Activated T-cell treated with anti-CD3 and anti-CD28 coated beads for 24 hours (primary cell): ENCODE data around the gene SV2C.

Source experiments
- DNase-seq: peaks from one replicate; pipeline ENCODE4 v3.0.0-alpha.2; 2020; ENCODE audit warnings: low read depth

SV2C gene

DNA sequence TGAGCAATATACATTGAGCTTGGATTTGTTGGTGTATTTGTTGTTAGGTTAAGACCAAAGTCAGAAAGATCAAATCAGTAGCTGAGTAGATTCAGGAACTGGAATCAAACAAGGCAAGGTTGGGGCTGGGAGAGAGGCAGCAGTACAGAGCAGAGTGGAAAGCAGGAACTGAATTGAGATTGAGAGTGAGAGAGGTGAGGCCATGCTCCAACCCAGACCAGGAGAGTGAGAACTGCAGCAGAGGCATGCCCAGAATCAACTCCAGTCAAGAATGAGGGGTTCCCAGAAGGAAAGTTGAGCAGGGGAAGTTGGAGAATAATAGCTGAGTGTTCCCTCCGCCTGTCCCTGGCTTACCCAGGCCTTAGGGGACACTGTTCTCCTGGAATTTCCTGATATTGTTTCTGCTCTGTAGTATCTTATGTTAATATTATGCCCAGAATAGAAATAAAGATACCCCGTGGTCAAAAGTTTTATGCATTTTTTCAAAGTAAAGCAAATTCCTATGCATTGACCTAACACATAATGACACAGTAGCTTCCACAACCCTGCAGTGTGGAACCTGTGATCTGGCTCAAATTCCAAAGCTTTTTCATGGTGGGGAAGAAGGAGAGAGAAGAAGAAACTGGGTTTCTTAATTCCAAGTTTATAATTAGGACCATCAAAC, 82.7 kb downstream of the SV2C start:
- DNase-seq, result no peak

DNA sequence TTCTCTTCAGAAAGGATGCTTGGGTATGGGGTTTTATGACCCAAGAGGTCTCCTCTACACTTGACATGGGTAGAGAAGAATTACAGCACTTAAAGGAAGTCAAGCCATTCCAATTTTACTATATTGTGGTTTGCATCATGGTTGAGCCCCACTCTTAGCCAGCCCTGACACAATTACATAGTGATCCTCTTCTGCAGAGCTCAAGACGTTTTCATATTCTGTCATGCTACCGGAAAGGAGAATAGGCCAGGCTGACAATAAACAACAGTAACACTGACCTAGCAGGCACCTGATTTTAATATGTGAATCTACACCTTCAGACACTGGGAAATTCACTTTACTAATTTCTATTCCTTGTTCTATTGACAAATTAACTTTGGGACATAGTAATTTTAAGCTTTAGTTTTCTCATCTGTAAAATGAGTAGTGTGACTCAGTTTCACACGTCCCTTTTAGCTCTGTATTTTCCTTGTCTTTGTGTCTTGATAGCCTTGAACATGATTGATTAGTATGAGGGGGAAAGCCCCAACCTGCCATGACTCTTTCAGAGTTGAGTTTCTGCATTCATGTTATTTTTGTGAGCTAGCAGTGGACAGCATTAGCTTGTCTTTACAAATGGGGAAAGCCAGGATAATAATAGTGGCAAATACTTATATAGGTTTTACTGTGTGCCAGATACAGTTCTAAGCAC, 83.8 kb downstream of the SV2C start:
- DNase-seq, result no peak

DNA sequence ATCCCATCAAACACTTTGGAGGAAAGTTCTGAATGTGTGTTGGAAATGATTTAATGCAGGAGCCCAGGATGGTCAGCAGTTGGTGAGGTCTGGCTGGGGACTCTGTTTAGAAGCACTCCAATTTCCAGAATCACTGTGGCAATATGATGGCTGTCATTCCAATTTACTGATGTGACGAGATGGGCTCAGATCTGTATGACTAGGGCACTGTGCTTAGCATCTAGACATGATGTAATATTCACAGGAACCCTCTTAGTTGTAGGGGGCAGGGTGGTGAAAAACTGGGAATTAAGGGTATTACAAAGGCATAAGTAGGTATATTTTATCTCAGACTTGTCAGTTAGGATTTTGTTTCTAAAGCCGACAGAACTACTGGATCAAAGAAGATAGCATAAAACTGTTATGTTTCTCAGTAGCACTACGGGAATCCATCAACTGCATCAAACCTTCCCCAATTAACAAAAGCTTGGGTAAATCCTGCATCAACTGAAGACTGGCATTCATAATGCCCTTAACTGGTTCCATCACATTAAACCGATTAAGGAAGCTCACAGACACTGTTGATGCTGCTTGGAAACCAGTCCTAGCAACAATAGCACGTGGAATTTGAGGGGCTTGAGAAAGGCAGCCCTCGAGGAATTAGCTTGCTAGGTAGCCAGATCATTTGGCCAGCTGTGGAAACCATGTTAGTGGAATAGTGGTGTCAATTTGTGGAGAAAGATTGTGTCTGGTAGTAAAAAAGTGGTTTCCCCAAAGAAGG, 86.1 kb downstream of the SV2C start:
- no peak for DNase-seq

DNA sequence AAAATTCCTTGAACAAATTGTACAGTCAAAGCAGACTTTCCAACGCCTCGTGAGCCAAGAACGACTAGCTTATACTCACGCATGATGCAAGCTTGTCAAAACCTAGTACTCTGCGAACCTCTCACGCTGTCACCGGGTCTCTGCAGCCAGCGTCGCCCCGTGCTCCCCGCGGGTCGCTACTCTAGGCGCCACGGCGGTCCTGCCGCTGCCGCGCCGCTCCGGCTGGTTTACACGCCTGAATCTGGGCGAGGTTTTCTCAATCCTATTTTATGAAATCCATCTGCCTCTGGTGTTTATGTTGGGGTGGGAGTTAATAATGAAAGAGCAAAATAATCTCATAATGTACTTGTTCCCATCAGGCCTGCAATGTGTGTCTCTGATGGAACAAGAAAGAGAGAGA, 90.9 kb downstream of the SV2C start:
- no peak for DNase-seq

DNA sequence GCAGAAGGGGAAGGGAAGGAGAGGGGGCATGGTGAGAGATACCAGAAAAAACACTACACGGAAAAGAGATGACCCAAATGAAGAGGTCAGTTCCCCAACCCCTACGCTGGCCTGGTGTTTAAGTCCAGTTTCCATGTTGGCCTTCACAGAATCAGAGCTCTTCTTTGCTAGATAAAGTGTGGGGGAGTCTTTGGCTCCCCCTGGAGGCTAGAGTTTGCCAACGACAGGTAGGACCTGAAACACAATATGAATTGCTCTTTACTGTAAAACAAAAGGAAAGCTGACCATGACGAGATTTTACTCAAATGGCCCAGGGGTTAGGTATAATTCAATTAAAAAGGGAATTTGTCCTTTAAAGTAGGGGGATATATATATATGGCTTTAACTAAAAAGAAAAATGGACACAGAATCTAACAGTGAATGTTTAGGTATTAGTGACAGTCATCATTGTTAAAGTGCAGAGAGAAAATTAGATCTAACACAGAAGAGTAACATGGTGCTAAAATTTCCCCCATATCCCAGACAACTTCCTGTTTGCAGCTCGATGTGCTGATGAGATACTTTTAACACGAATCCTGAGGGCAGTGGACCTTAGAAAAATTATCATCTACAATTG, 92.0 kb downstream of the SV2C start:
- DNase-seq, result peak; percentile 42

DNA sequence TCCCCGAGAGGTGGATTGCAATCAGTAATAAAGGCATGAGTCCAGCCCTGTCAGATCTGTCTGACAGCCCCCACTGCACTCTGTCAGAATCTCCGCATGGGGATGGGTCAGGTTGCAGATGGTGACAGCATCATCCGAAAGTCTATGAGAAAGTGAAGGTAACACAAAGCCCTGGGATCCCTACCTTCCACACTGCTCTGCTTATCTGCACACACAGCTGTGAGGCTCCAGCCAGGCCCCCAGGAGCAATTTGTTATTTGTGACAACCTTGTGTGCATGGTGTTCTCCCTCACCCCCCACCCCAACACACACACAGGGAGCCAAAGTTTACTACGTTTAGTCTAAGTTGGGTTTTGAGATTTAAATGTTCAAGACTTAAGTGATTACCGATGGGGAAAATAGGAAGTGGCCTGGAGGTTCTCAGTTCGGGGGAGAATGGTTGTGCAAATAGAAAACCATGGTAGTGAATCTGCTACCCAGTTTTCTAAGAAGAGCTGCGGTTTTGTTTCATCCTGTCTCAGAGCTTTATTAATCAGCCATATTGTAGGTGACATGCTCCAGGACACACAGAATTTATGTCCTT, 92.7 kb downstream of the SV2C start:
- DNase-seq, result no peak

DNA sequence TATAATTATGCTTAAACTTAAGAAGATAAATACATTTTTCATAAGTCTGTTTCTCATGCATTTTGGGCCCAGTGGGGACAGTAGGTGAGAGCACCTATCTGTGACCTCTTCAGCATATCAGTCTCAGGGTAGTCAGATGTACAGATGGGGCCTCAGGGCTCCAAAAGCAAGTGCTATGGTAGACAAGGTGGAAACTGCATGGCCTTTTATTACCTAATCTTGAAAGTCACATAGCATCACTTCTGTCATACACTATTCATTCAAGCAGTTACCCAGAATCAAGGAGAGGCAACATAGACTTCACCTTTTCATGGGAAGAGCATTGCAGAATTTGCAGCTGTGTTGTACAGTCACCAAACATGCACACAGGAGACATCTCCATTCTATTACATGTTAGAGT, 94.8 kb downstream of the SV2C start:
- no peak for DNase-seq

DNA sequence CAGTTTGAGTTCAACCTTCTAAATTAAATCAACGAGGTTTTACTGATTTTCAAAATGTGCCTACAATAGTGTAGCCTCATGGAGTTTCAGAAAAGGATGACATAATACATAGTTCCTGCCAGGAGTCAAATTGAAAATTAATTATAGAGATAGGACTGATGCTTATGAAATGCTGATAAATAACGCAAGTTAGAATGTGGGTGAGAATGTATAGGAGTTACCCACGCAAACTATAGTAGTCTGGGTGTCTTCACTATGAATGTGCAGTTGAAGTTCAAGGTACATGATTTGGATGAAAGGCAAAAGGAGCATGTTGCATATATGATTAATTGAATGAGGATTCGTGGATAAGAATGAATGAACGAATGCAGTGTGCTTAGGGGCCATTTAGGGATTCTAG, 95.7 kb downstream of the SV2C start:
- DNase-seq, result no peak

DNA sequence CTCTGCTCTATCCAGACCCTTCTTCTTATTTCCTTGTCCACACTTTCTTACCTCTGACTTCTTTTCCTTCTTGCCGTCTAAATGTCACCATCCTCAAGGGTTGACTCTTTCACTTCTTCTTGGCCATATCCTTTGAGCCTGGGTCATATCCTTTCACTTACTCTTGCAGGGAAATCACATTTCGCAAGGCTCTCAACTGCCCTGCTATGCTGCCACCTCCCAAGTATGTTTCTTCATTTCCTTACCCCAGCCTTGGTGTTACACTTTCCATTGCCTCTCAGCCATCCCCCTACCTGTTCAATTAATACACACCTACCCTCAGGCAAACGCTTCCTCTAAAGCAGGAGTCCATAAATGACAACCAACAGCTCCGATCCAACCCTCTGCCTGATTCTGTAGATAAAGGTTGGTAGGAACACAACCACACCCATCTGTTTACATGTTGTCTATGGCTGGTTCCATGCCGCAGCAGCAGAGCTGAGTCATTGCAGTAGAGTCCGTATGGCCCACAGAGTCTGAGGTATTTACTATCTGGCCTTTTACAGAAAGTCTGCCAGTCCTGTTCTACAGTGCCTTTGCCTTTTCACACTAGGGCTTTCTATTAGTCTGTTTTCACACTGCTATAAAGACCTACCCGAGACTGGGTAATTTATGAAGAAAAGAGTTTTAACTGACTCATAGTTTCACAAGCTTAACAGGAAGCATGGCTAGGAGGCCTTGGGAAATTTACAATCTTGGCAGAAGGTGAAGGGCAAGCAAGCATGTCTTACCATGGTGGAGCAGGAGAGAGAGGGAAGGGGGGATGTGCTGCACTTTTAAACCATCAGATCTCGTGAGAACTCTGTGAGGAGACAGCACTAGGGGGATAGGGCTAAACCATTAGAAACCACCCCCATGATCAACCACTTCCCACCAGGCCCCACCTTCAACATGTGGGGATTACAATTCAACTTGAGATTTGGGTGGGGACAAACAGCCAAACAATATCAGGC, 97.9 kb downstream of the SV2C start:
- DNase-seq, result no peak

DNA sequence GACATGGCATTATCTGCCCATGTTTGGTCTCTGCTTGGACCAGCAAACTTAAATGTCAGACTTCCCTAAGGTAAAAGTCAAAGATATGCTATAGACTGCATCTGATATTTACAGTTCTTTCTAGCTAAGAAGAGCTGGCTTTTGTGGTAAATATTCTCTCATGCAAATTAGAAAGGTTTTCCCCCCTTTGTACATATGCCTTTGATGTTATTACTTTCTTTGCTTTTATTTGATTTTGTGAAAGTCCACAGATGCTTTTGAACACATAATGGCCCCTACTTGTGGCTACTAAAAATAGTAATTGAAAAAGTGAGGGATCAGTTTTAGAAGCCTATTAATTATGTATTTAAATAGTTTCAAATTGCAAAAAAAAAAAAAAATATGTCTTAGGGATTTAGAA, 104.2 kb downstream of the SV2C start:
- DNase-seq, result no peak

DNA sequence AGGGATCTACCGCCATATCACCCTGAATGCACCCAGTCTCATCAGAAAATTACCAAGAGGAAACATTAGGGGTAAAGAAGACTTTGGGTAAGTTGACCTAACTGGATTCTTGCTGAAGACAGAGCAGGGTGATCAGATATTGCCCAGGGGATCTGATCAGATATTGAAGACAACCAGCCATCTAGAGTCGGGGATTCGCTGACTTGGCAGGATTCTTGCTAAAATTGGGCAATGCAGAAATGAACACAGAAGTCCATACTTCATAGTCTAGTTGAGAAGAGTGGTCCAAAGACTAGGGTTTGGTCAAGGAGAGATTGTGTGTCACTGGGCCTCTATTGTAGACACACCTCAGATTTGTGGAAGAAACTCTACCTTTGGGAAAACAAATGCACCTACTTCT, 107.2 kb downstream of the SV2C start:
- no peak for DNase-seq

DNA sequence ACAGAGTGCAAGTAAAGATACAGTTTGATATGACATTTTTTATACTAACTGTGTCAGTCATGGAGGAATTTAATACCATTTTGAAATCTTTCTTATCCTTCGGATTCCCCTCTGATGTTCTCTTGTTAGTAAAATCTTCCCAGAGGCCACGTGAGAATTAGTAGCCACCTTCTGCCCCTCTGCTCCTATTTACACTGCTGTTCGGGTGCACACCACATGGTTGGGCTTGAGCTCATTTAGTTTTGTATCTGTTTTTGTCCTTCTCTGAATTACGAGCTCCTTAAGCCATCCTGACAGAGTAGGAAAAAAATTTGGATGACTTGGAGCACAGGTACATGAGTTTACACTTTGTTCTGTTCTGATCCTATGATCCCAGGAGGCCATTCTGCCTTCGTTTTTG, 109.7 kb downstream of the SV2C start:
- no peak for DNase-seq

DNA sequence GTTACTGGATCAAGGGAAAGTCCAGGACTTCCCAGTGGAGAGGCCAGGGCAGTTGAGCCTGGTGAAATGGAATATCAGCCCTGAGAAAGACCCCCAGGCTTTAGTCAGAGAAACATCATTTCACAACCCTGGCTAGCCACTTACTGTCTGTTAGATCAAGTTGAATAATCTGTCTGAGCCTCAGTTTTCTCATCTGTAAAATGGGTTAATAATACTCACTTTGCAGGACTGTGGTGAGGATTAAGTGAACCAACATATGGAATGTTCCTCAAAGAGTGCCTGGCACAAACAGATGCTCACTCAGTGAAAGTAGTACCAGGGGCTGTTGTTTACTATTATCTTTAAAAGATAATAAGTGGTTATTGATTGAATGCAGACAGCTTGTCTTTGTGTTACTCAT, 110.5 kb downstream of the SV2C start:
- no peak for DNase-seq

DNA sequence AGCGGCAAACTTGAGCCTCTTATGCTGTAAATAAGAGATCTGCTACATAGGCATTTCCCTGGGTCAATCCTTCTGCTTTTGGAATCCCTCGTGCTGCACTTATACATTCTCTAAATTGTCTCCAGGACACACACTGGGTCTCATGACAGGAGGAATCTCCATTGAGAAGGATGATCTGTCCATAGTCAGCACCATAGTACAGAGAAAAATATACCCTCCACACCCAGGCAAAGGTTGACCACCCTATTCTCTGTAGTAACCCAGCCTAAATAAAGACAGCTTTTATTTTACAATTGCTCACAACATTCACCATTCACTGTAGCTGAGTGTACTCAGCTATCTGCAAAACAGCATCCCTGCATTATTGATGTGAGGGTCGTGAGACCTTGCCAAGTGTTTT, 111.2 kb downstream of the SV2C start:
- DNase-seq, result no peak

DNA sequence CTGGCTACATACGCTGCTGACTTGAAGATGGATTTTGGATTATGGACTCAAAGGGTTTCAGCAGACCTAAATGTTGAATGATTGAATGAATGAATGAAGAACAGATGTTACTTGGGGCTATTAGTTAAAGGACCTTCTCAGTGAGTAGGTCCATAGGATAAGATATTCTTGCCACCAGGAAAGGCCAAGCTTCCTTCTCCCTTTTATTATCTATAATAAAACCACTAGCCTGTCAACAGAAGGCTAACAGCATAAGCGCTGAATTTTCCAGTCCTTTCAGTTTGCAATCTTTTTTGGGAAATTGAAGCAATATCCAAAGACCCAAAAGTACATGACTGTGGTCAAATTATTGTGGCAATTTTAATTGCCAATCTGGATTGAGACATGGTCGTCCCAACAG, 113.3 kb downstream of the SV2C start:
- no peak for DNase-seq

DNA sequence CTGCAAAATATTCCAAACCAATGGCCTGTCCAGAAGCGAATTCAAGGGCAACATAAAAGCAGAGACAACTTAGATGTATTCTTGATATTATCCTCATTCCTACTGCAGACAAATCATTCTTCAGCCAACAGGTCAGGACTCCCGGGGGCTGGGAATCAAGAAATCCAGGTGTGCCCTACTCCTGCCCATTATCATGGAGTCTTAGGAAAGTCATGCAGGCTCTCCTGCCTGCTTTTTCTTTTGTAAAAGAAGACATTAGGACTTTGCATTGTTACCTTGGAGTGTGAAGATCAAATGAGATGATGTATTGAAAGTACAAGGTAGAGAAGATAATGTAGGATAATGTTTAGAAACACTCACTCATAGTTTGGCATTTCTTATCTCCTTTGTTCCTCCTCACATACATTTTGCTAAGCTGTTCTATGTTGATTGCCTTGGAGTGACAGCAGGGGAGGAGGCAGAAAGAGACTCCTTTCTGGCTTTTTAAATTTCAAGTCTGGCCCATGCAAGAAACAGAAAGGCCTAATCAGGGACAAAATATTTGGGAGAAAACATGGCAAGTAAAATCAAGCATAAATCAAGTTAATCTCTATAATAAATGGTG, 113.8 kb downstream of the SV2C start:
- DNase-seq, result no peak

DNA sequence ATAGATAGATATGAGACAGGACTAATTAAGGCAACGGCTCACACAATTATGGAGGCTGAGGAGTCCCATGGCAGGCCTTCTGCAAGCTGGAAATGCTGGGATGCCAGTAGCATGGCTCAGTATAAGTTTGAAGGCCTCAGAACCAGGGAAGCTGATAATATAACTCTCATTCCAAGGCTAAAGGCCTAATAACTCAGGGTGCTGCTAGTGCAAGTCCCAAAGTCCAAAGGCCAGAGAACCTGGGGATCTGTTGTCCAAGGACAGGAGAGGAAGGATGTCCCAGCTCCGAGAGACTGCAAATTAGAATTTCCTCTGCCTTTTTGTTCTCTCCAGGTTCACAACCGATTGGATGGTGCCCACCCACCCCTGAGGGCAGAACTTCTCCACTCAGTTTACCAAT, 114.5 kb downstream of the SV2C start:
- DNase-seq, result no peak

DNA sequence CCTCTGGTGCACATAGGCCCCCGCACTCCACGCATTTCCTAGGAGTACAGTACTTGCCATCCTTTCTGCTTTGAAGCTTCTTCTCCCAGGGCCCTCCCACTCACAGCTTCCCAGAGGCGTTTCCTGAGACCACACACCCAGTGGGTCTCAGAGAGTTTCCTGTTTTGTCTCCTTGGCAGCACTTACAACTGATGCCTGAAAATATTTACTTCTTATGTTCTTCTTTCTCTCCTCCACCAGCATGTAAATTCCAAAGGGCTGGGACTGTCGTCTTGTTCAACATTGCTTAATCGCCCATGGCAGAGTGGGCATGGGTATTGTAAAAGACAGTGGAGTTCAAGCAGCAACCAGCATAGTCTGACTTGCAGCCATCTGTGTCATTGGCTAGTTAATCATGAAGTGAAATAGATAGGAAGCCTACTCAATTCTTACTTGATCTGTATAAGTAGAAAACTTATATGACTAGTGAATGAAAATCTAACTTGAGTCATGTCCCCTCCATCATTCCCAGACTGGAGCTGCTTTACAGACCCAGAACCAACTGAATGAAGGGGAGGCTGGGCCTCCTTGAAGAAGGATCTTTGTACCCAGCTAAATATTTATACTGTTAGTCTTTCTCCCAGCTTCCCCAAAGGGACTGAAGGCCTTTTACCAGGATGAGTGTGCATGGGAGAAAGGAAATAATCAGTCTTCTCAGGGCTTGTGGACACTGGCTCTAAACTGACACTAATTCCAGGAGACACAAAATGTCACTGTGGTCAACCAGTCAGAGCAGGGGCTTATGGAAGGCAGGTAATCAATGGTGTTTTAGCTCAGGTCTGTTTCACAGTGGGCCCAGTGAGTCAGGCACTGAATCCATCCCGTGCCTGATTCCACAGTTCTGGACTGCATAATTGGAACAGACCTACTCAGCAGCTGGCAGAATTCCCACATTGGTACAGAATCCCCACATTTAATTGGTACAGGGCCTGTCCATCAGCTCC, 116.4 kb downstream of the SV2C start:
- no peak for DNase-seq

DNA sequence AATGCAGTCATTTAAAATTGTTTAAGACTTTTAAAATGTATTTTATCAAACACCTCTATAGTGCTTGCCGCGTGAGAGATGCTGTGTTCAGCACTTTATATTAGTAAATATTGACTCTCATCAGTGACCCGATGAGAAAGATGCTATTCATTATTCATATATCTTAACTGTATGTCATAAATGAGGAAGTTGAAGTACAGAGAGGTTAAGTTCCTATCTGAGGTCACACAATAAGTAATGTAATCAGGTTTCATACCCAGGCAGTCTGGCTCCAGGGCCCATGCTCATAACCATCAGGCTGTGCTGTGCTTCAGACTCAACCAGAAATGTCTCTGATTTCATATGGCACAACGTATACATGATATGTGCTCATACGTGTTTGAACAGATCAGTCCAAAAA, 119.0 kb downstream of the SV2C start:
- no peak for DNase-seq

DNA sequence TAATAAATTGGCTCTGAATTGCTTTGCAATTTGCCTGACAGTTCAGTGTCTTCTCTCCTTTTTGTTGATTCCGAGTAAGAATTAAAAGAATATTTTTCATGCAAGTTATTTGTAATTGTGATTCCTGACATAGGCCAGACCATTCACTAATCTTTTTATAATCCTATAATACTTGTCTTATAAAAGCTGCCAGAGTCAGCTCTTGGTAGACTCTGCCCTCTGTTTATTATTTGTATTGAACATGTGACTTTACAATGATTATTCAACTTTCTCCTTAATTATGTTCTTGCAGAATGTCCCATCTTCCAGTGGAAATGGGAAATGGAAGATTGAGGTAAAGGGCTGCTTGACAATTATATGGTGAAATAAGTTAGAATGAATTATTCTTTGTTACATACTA, 121.0 kb downstream of the SV2C start:
- DNase-seq, result no peak
